Measurements from ENCODE around the gene ZP3. TPM values are rescaled to one million over a fixed set of nuclear protein-coding genes. Genes with fewer than 3 reads are reported as not detected.
"Not testable (repeated sequence)": the region's sequence is repeated elsewhere in the genome, so short reads cannot be mapped to it uniquely, and the experiment has no call there.

The ZP3 gene
- polyA plus RNA-seq, 1 of the 3 experiments (the other 2 are of a cell fraction), result 5.4 TPM

DNA sequence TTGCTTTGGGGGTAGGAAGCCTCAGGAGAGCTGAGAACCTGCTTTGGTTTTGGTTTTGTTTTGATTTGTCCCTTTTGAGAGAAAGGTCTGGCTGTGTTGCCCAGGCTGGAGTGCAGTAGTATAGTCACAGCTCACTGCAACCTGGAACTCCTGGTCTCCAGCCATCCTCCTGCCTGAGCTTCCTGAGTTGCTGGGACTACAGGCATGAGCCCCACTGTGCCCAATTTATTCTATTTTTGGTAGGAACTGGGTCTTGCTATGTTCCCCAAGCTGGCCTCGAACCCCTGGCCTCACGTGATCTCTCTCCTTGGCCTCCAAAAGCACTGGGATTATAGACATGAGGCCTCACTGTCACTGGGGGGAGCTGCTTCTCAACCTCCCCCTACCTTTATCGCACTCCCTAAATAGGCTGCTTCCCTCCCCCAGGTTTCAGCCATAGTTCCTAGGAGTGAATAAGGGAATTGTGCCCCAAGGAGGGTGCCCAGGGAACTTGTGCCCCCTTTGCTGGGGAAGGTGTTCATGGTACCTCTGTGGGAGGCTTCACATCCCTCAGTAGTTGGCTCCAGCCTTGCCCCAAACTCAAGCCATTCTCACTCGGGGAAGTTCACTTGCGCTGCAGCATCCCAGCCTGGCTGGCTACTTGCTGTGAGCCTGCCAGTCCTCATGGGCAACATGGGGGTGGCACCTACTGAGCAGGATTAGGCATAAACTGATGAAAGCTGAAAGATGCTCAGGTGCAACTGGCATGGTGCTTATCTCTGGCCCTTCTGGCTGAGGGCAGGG, 18.1 kb downstream of the ZP3 start:
- H3F3A ChIP-seq (replicated peaks; ENCODE audit: insufficient read depth); H2AFZ ChIP-seq (ENCODE audit: low read depth); CTCF ChIA-PET; H3K9ac ChIP-seq; H3K36me3 ChIP-seq (replicated peaks in 1 of 2; ENCODE audit: control insufficient read depth in 1 of 2, insufficient read depth in 2 of 2, low read length in 1 of 2); H3K79me2 ChIP-seq (ENCODE audit: insufficient read depth); H3K9me3 ChIP-seq; H3K4me2 ChIP-seq; POLR2A ChIA-PET; H3K27ac ChIP-seq (ENCODE audit: low read depth in 2 of 2, low read length in 1 of 2); H3K4me1 ChIP-seq (ENCODE audit: control insufficient read depth in 1 of 2, insufficient read depth in 2 of 2, low read depth in 1 of 2, low read length in 1 of 2); H3K27me3 ChIP-seq (ENCODE audit: insufficient read depth); H3K9me2 ChIP-seq; H3K4me3 ChIP-seq (ENCODE audit: low read depth in 2 of 2, low read length in 1 of 2); H4K20me1 ChIP-seq (ENCODE audit: insufficient read depth); DNase-seq: not testable (repeated sequence)
- WGBS (ENCODE audit: low lambda C conversion rate), result 96% methylated on average over 4 of the region's 5 CpGs

DNA sequence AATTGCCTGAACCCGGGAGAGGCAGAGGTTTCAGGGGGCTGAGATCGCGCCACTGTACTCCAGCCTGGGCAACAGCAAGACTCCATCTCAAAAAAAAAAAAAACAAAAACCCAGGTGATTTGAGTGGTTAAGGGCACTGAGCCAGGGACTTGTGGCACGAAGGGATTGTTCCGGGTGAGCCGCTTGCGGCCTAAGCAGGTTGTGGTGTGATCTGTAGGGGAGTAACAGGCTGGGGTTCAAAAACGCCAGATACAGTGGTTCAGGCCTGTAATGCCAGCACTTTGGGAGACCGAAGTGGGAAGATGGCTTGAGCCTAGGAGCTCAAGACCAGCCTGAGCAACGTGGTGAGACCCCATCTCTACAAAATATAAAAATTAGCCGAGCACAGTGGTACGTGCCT, 19.1 kb downstream of the ZP3 start:
- H3K27ac ChIP-seq (ENCODE audit: low read depth in 2 of 2, low read length in 1 of 2); H3K4me2 ChIP-seq; H3K36me3 ChIP-seq (replicated peaks in 1 of 2; ENCODE audit: control insufficient read depth in 1 of 2, insufficient read depth in 2 of 2, low read length in 1 of 2); H2AFZ ChIP-seq (ENCODE audit: low read depth); H3K9me3 ChIP-seq; H4K20me1 ChIP-seq (ENCODE audit: insufficient read depth); H3K4me1 ChIP-seq (ENCODE audit: control insufficient read depth in 1 of 2, insufficient read depth in 2 of 2, low read depth in 1 of 2, low read length in 1 of 2); POLR2A ChIA-PET; H3K27me3 ChIP-seq (ENCODE audit: insufficient read depth); H3K79me2 ChIP-seq (ENCODE audit: insufficient read depth); H3K9me2 ChIP-seq; DNase-seq; H3K4me3 ChIP-seq (ENCODE audit: low read depth in 2 of 2, low read length in 1 of 2); CTCF ChIA-PET; H3F3A ChIP-seq (replicated peaks; ENCODE audit: insufficient read depth); H3K9ac ChIP-seq: not testable (repeated sequence)
- WGBS (ENCODE audit: low lambda C conversion rate), result 95% methylated on average over 9 of the region's 12 CpGs

DNA sequence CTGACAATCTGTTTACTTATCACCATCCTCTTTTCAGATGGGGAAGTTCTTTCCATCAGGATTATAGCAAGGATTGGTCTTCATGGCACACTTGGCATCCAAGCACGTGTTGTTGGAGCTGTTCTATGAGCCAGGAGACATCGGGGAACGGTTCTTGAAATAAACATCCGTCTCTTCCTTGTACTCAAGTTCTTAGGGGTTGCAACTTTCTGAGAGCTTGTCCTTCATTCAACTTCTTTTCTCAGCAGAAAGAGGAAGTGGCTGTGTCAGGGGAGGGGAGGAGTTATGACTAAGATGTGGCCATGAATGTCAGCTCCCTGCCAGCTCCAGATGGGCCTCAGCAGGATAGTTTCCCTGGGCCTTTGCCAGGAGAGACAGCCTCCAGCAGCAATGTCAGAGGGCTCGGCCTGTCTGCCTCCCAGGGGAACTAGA, 20.8 kb downstream of the ZP3 start:
- Histone ChIP-seq H3K9ac (peak overlapping the region; percentile 47), H3K27ac (ENCODE audit: low read depth in 2 of 2, low read length in 1 of 2) (peak overlapping the region; percentile 69 to 73), H3K4me2 (peak overlapping the region; percentile 60), H2AFZ (ENCODE audit: low read depth) (peak overlapping the region; percentile 91; the same call in 1 of the 2 replicates)
- H3K4me3 ChIP-seq (ENCODE audit: low read depth in 2 of 2, low read length in 1 of 2); H4K20me1 ChIP-seq (ENCODE audit: insufficient read depth); H3K9me2 ChIP-seq; H3K27me3 ChIP-seq (ENCODE audit: insufficient read depth); H3K79me2 ChIP-seq (ENCODE audit: insufficient read depth); H3K36me3 ChIP-seq (replicated peaks in 1 of 2; ENCODE audit: control insufficient read depth in 1 of 2, insufficient read depth in 2 of 2, low read length in 1 of 2); DNase-seq; H3K9me3 ChIP-seq; H3K4me1 ChIP-seq (ENCODE audit: control insufficient read depth in 1 of 2, insufficient read depth in 2 of 2, low read depth in 1 of 2, low read length in 1 of 2); CTCF ChIA-PET; POLR2A ChIA-PET; H3F3A ChIP-seq (replicated peaks; ENCODE audit: insufficient read depth): not testable (repeated sequence)
- TF ChIP-seq, protein P1, sequence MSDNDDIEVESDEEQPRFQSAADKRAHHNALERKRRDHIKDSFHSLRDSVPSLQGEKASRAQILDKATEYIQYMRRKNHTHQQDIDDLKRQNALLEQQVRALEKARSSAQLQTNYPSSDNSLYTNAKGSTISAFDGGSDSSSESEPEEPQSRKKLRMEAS (IDR thresholded peaks at IDR 0.05; ENCODE audit: low read depth), result 0 out of 2 replicates have a peak, but pooled peaks have one; percentile 32
- 25% methylated on average over 4 of the region's 5 CpGs for WGBS (ENCODE audit: low lambda C conversion rate)

DNA sequence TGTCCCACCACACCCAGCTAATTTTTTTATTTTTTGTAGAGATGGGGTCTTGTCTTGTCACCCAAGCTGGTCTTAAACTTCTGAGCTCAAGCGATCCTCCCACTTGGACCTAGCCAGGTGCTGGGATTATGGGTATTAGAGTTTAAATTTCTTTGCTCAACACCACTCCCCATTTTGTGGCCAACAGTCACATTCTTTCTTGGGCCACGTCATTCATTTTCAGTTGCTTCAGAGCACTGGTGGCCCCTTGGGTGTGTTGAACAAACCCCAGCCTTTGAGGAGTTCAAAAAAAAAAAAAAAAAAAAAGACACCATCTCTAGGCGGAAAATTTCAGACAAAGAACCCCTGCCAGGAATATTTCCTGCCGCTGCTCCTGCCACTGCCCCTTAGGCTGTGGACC, 32.3 kb downstream of the ZP3 start:
- POLR2A ChIA-PET; H3F3A ChIP-seq (replicated peaks; ENCODE audit: insufficient read depth); H3K9me2 ChIP-seq; H3K36me3 ChIP-seq (replicated peaks in 1 of 2; ENCODE audit: control insufficient read depth in 1 of 2, insufficient read depth in 2 of 2, low read length in 1 of 2); H3K9ac ChIP-seq; CTCF ChIA-PET; H3K4me1 ChIP-seq (ENCODE audit: control insufficient read depth in 1 of 2, insufficient read depth in 2 of 2, low read depth in 1 of 2, low read length in 1 of 2); H3K27me3 ChIP-seq (ENCODE audit: insufficient read depth); H3K79me2 ChIP-seq (ENCODE audit: insufficient read depth); DNase-seq; H3K27ac ChIP-seq (ENCODE audit: low read depth in 2 of 2, low read length in 1 of 2); H3K4me2 ChIP-seq; H4K20me1 ChIP-seq (ENCODE audit: insufficient read depth); H3K4me3 ChIP-seq (ENCODE audit: low read depth in 2 of 2, low read length in 1 of 2); H2AFZ ChIP-seq (ENCODE audit: low read depth); H3K9me3 ChIP-seq: not testable (repeated sequence)
- WGBS (ENCODE audit: low lambda C conversion rate), result no CpG with 5 or more reads among the region's 4 CpGs

DNA sequence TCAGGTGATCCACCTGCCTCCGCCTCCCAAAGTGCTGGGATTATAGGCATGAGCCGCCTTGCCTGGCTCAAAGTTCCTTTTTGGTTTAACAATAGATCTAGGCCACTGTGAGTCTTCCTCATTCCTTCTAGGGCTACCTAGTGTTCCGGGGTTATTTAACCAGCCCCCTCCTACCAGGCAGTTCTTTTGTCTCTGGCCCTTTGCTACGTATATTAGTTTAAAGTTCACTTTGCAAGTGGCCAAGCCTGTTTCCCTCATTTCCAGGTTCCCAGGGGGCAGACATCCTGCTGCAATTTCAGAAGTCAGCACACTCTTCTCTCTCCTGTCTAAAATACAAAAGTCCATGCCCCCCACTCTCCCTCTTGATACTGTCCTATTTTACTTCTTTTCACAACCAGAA, 33.8 kb downstream of the ZP3 start:
- H3K79me2 ChIP-seq (ENCODE audit: insufficient read depth); H3K27me3 ChIP-seq (ENCODE audit: insufficient read depth); H3K9me2 ChIP-seq; H3K4me1 ChIP-seq (ENCODE audit: control insufficient read depth in 1 of 2, insufficient read depth in 2 of 2, low read depth in 1 of 2, low read length in 1 of 2); DNase-seq; H3K9ac ChIP-seq; H2AFZ ChIP-seq (ENCODE audit: low read depth); H3K4me2 ChIP-seq; POLR2A ChIA-PET; H3K36me3 ChIP-seq (replicated peaks in 1 of 2; ENCODE audit: control insufficient read depth in 1 of 2, insufficient read depth in 2 of 2, low read length in 1 of 2); H3K9me3 ChIP-seq; H3K27ac ChIP-seq (ENCODE audit: low read depth in 2 of 2, low read length in 1 of 2); H4K20me1 ChIP-seq (ENCODE audit: insufficient read depth); H3K4me3 ChIP-seq (ENCODE audit: low read depth in 2 of 2, low read length in 1 of 2); CTCF ChIA-PET; H3F3A ChIP-seq (replicated peaks; ENCODE audit: insufficient read depth): not testable (repeated sequence)
- 63% methylated on average over 2 of the region's 4 CpGs for WGBS (ENCODE audit: low lambda C conversion rate)

DNA sequence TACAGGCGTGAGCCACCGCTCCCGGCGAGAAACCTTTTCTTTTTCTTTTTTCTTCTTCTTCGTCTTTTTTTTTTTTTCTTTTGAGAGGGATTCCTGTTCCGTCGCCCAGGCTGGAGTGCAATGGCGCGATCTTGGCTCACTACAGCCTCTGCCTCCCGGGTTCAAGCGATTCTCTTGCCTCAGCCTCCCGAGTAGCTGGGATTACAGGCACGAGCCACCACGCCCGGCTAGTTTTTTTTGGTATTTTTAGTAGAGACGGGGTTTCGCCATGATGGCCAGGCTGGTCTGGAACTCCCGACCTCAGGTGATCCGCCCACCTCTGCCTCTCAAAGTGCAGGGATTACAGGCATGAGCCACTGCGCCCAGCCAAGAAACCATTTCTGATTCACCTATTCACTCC, 36.0 kb downstream of the ZP3 start:
- H3F3A ChIP-seq (replicated peaks; ENCODE audit: insufficient read depth); CTCF ChIA-PET: not testable (repeated sequence)
- WGBS (ENCODE audit: low lambda C conversion rate), result 64% methylated on average over 15 of the region's 20 CpGs

More for the DNA sequence above, 36.0 kb downstream of the ZP3 start:
- H3K9me2 ChIP-seq; H3K4me2 ChIP-seq; POLR2A ChIA-PET; H3K9me3 ChIP-seq; H3K27me3 ChIP-seq (ENCODE audit: insufficient read depth); DNase-seq; H3K9ac ChIP-seq; H4K20me1 ChIP-seq (ENCODE audit: insufficient read depth); H3K4me1 ChIP-seq (ENCODE audit: control insufficient read depth in 1 of 2, insufficient read depth in 2 of 2, low read depth in 1 of 2, low read length in 1 of 2); H3K79me2 ChIP-seq (ENCODE audit: insufficient read depth); H3K36me3 ChIP-seq (replicated peaks in 1 of 2; ENCODE audit: control insufficient read depth in 1 of 2, insufficient read depth in 2 of 2, low read length in 1 of 2); H2AFZ ChIP-seq (ENCODE audit: low read depth); H3K27ac ChIP-seq (ENCODE audit: low read depth in 2 of 2, low read length in 1 of 2); H3K4me3 ChIP-seq (ENCODE audit: low read depth in 2 of 2, low read length in 1 of 2): not testable (repeated sequence)

All from SK-N-SH (cell line).